GM10266 (cell line): ENCODE measurements around the gene ARHGAP9.

Experiments used
- DNase-seq: peaks from one replicate; pipeline ENCODE4 v3.0.0; 2012; ENCODE audit errors: extremely low spot score
- TF ChIP-seq, protein P1 (sequence below): IDR thresholded peaks from 2 replicates; pipeline ENCODE4 v1.5.1; 2012; ENCODE audit warnings: mild to moderate bottlenecking, low read depth; ENCODE audit not compliant: control insufficient read depth, insufficient read depth; ENCODE audit errors: missing control alignments

The ARHGAP9 gene

DNA sequence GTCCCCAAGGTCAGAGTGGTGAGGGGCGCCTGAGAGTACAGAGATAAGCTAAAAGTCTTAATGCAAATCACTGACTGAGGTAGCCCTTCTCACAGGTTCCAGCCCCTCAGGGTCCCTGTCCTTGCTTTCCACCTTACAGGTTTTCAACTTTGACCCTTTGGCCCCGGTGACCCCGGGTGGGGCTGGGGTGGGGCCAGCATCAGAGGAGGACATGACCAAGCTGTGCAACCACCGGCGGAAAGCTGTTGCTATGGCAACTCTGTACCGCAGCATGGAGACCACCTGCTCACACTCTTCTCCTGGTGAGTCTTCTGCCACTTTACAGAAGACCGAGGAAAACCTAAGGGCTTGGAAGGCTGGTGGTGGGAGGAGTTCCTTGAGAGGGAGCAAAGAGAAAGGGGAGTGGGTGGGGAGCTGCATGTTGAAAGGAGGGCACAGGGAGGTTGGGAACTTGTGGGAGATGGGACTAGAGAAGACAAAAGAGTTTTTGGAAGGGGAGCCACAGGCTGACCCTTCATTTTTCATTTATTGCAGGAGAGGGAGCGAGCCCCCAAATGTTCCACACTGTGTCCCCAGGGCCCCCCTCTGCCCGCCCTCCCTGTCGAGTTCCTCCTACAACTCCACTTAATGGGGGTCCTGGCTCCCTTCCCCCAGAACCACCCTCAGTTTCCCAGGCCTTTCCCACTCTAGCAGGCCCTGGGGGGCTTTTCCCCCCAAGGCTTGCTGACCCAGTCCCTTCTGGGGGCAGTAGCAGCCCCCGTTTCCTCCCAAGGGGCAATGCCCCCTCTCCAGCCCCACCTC is 45.3 kb upstream of the ARHGAP9 start:
- no peak for DNase-seq
- TF ChIP-seq, protein P1, sequence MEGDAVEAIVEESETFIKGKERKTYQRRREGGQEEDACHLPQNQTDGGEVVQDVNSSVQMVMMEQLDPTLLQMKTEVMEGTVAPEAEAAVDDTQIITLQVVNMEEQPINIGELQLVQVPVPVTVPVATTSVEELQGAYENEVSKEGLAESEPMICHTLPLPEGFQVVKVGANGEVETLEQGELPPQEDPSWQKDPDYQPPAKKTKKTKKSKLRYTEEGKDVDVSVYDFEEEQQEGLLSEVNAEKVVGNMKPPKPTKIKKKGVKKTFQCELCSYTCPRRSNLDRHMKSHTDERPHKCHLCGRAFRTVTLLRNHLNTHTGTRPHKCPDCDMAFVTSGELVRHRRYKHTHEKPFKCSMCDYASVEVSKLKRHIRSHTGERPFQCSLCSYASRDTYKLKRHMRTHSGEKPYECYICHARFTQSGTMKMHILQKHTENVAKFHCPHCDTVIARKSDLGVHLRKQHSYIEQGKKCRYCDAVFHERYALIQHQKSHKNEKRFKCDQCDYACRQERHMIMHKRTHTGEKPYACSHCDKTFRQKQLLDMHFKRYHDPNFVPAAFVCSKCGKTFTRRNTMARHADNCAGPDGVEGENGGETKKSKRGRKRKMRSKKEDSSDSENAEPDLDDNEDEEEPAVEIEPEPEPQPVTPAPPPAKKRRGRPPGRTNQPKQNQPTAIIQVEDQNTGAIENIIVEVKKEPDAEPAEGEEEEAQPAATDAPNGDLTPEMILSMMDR: no peak

DNA sequence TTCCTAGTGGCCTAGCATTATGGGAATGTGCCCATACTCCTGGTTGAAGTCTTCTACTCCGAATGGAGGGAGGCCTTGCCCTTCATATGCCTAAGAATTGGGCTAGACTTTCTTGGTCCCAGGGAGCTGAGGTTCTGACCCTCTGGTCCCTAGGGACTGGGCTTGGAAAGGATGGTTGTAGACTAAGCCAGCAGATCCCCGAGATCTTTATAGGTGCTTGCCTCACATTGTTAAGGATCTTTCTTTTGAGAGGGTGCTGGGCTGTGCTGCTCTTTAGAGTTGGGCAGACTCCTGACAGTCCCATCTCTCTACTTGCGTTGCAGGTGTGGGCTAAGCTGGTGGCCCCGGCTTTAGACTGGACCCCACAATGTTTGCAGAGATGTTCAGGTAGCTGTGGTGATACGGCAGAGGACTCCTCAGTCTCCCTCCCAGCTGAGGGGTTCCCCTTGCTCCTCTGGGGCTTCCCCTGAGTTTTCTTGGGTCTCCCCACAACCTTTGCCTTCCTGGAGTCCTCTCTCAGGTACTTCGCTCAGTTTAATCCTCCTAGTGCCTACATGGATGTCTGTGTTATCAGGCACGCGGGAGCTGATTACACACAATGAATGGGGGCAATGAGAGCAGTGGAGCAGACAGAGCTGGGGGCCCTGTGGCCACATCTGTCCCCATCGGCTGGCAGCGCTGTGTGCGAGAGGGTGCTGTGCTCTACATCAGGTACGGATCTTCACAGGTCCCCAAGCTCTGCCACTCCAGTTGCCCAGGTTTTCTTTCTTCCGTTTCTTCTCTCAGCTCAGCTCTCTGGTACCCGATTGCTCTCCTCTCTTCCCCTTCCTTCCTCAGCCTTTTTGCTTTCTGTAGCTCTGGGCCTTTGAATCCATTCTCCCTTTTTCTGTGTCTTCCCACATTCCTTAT is 44.3 kb upstream of the ARHGAP9 start:
- TF ChIP-seq, protein P1: no peak

DNA sequence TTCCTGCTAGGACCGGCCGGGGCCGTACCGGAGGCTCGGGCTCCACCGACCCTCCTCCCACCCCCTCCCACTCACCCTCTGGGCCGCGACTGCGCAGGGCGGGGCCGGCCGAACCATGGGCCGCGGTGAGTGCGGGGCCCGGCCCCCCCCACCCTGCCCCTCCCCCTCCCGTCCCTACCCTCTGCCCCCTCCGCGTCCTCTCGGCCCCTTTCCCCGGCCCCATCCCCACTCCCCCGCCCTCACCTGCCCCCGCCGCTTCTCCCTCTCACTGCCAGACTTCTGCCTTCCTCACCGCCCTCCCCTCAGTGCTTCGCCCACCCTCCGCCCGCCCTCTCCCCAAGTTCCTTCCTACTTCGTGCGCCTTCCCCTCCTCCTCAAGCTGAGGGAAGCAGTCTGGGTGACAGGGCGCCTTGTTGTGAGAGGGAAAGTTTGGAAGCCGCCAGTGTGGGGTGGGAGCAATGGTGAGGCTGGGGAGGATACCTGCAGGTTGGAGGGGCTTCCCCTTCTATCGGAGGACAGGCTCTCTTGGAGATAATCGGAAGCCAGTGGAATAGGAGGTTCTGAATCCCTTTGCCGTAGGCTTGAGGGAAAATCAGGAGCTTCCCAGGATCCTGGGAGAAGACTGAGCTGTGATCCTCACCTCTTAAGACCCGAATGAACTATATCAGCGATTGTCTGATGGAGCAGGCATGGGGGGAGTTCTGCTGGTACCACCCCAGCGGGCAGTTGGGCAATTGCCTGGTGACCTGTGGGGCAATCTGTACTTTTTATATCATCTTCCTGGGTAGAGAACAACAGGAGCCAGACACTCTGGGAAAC is 43.4 kb upstream of the ARHGAP9 start:
- DNase-seq: no peak
- TF ChIP-seq, protein P1: no peak

More for the DNA sequence above, 44.3 kb upstream of the ARHGAP9 start:
- DNase-seq: no peak

DNA sequence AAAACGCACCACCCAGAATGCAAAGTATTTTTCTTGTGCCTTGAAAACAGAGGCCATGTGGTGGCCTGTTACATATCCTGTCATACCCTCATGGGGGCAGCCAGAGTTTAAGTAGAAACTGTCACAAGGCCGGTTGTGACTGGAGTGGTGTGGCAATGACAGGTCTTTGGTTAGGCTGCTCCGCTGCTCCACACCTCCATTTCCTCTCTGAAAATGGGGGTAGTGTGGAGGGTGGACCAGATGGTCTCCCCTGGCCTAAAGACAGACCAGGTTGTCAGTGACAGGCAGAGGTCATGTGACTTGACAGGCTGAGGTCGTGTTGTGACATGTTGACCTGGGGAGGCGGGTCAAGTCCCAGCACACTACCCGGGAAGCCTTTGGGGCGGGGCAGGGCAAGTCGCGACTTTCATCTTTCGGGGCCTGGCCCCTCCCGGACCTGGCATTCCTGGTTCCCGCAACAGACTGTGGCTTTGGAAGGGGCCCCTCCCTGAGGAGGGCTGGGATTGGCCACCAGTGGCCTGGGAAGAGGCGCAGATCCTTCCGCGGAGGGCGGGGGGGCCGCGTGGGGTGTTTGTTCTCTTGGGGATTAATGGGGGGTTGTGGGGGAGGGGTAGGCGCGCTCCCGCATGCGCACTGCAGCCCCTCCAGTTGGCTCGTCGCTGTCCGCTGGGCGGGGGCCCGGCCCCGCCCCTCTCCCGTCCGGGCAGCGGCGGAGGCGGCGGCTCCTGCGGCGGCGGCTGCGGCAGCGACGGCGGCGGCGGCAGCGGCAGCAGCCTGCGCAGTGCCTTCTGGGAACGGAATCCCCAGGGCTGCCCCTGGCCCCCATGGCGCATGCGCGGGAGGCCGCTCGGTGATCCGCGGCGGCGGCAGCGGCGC is 42.6 kb upstream of the ARHGAP9 start, which contains the start of gene MBD6:
MBD6 (plus strand) TSS at position 814 of the 876 bp plus-strand sequence. CDS start 1,480 bp downstream, outside the sequence.
- peak; percentile 99 for DNase-seq
- TF ChIP-seq, protein P1: peak; percentile 12

DNA sequence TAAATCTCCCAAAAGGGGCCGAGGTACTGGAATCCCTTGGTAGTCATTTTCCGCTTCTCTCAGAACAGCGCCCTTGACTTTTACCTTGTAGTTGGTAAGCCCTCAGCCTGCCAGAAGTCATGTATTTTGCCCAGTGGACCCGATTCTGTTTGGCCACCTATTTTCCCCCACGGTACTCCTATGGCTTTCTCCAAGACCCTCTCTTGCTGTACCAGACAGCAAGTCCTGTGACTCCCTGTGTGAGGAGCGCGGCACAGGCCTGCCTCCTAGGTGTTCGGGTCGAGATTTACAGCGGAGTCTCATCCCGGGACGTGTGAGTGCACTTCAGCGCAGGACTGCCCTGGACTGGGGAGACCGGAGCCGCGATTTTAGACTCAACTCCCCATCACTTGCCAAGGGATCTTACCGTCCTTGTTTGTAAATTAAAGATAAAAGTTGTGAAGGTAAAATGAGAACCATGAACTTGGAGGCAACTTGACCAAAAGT is 41.9 kb upstream of the ARHGAP9 start:
- TF ChIP-seq, protein P1: no peak
- no peak for DNase-seq

DNA sequence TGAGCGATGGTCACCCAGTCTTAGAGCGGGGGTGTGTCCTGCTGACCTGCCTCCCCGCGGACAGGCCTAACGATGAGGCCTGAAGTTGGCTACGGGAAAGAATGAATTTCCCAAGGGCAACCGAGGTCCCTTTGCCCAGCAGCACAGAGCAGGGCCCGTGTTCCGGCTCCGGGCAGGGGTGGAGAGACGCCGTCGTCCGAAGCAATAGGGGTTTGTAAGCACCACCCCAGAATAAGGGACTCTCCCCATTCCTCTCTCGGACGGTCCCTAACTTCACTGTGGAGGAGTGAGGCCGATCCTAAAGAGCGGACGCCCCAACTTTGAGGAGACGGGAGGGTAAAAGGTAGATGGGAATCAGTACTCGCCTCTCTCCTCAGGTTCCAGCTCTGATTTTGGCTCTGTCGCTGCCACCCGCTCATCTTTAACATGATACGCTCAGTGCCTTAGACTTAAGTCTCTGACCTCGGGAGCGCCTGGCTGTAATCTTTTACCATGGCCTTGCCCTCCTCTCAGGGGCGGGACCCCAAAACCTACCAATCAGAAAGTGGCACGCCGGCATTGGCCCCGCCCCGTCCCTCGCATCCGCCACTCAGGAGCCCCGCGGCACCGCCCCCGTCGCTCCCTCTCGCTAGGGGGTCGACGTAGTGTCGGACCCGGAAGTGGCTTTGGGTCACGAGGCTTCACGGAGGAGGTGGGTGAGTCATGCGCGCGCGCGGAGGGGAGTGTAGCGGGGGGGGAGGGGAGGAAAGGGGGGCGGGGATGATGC is 40.6 kb upstream of the ARHGAP9 start, which contains the start of gene DDIT3:
DDIT3 (minus strand) TSS at position 462 of the 766 bp plus-strand sequence. CDS start 3,108 bp downstream, outside the sequence.
- TF ChIP-seq, protein P1: no peak
- peak; percentile 97 for DNase-seq
